Measurements from ENCODE around the gene POU6F1. TPM values are rescaled to one million over a fixed set of nuclear protein-coding genes. Genes with fewer than 3 reads are reported as not detected.

The POU6F1 gene
- total RNA-seq, 1 experiment from 2014 or later, result 6.9 TPM

GRCh38 chr12:51199366-51199945 lies 18.4 kb downstream of the POU6F1 start:
- Histone ChIP-seq H3K79me2 (ENCODE audit: low read length) (no peaks in the 10 kb centered on the region), H3K9ac (ENCODE audit: low read length) (no peak overlapping the region), H4K20me1 (ENCODE audit: low read length) (no peaks in the 10 kb centered on the region), H3K27ac (ENCODE audit: low read length) (no peak overlapping the region), H3K9me2 (replicated peaks; ENCODE audit: low read length) (no peaks in the 10 kb centered on the region), H3K9me3 (ENCODE audit: low read length) (no peaks in the 10 kb centered on the region), H3K4me2 (ENCODE audit: low read length) (no peak overlapping the region), H3K36me3 (ENCODE audit: low read depth, low read length) (no peaks in the 10 kb centered on the region), H3F3A (ENCODE audit: low read length, unreplicated experiment) (no peaks in the 10 kb centered on the region), H3K4me1 (ENCODE audit: insufficient read depth, low read length) (no peaks in the 10 kb centered on the region), H3K4me3 (ENCODE audit: low read length) (no peak overlapping the region), H3K27me3 (ENCODE audit: low read length) (no peaks in the 10 kb centered on the region), H2AFZ (ENCODE audit: low read length) (no peak overlapping the region)
- ChIA-PET CTCF (interaction anchor here (0.6 kb wide), 1 partner anchor 116 kb away, joined by 3 read pairs; no protein-coding TSS in a partner anchor), POLR2A (ENCODE audit: unreplicated experiment) (no interaction called here)
- intact Hi-C loops (cut with micrococcal nuclease), result no loop called here
- TF ChIP-seq CTCF (conservative IDR thresholded peaks at IDR 0.05; ENCODE audit: low read depth, low read length) (no peak), EZH2phosphoT487 (IDR thresholded peaks at IDR 0.05; ENCODE audit: borderline replicate concordance, low read length) (no peak), EZH2 (IDR thresholded peaks at IDR 0.05; ENCODE audit: low read length, unreplicated experiment) (no peak)
- no peak for DNase-seq
- ATAC-seq, result no peak
- no TSS peak for BruUV-seq (replicated peaks)

- H3K9me2 ChIP-seq (replicated peaks; ENCODE audit: low read length), result no peaks in the 10 kb centered on the region
- H3K4me1 ChIP-seq (ENCODE audit: insufficient read depth, low read length), result no peaks in the 10 kb centered on the region
- H3K27me3 ChIP-seq (ENCODE audit: low read length), result no peaks in the 10 kb centered on the region
- no peak overlapping the region for H3K9ac ChIP-seq (ENCODE audit: low read length)
- intact Hi-C loops (cut with micrococcal nuclease), result no loop called here
- H3K36me3 ChIP-seq (ENCODE audit: low read depth, low read length), result no peaks in the 10 kb centered on the region
- H3K4me3 ChIP-seq (ENCODE audit: low read length), result no peak overlapping the region
- POLR2A ChIA-PET (ENCODE audit: unreplicated experiment), result no interaction called here
- no peak for DNase-seq
- no peaks in the 10 kb centered on the region for H3K79me2 ChIP-seq (ENCODE audit: low read length)
- TF ChIP-seq EZH2 (IDR thresholded peaks at IDR 0.05; ENCODE audit: low read length, unreplicated experiment) (no peak), CTCF (conservative IDR thresholded peaks at IDR 0.05; ENCODE audit: low read depth, low read length) (no peak), EZH2phosphoT487 (IDR thresholded peaks at IDR 0.05; ENCODE audit: borderline replicate concordance, low read length) (no peak)
- no peaks in the 10 kb centered on the region for H4K20me1 ChIP-seq (ENCODE audit: low read length)
- no peak overlapping the region for H3K4me2 ChIP-seq (ENCODE audit: low read length)
- no peaks in the 10 kb centered on the region for H3K9me3 ChIP-seq (ENCODE audit: low read length)
- CTCF ChIA-PET, result no interaction called here
- no peak for ATAC-seq
- H3K27ac ChIP-seq (ENCODE audit: low read length), result no peak overlapping the region
- no peak overlapping the region for H2AFZ ChIP-seq (ENCODE audit: low read length)
- BruUV-seq (replicated peaks), result no TSS peak
- H3F3A ChIP-seq (ENCODE audit: low read length, unreplicated experiment), result no peaks in the 10 kb centered on the region
Measured at GRCh38 chr12:51198568-51199365, 19.1 kb downstream of the POU6F1 start.

Measured in PC-3 (cell line).